Measurements from ENCODE around the gene NETO1.

DNA sequence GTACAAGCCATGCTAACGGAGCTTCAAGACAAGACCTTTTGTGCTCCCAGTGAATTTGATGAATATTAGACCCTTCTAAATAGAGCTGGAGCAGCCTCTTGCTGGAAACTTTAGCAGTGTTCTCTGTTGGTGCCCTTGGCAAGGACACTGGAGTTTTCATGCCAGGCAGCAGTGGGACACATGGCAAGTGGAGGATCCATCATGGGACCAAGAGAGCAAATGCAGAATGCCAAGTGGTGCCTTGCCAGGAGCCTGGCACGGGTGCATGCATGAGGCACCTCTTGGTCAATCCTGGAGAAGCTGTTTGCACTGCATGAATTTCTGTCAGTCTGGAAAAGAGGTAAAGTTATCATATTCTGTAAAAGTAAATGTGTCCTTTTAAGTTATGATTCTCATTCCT lies 59.1 kb downstream of the NETO1 start:
- TF ChIP-seq, protein P1, sequence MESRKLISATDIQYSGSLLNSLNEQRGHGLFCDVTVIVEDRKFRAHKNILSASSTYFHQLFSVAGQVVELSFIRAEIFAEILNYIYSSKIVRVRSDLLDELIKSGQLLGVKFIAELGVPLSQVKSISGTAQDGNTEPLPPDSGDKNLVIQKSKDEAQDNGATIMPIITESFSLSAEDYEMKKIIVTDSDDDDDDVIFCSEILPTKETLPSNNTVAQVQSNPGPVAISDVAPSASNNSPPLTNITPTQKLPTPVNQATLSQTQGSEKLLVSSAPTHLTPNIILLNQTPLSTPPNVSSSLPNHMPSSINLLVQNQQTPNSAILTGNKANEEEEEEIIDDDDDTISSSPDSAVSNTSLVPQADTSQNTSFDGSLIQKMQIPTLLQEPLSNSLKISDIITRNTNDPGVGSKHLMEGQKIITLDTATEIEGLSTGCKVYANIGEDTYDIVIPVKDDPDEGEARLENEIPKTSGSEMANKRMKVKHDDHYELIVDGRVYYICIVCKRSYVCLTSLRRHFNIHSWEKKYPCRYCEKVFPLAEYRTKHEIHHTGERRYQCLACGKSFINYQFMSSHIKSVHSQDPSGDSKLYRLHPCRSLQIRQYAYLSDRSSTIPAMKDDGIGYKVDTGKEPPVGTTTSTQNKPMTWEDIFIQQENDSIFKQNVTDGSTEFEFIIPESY (IDR thresholded peaks at IDR 0.05), result no peak
- TF ChIP-seq, protein P2, sequence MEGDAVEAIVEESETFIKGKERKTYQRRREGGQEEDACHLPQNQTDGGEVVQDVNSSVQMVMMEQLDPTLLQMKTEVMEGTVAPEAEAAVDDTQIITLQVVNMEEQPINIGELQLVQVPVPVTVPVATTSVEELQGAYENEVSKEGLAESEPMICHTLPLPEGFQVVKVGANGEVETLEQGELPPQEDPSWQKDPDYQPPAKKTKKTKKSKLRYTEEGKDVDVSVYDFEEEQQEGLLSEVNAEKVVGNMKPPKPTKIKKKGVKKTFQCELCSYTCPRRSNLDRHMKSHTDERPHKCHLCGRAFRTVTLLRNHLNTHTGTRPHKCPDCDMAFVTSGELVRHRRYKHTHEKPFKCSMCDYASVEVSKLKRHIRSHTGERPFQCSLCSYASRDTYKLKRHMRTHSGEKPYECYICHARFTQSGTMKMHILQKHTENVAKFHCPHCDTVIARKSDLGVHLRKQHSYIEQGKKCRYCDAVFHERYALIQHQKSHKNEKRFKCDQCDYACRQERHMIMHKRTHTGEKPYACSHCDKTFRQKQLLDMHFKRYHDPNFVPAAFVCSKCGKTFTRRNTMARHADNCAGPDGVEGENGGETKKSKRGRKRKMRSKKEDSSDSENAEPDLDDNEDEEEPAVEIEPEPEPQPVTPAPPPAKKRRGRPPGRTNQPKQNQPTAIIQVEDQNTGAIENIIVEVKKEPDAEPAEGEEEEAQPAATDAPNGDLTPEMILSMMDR (IDR thresholded peaks at IDR 0.05; ENCODE audit: low read depth, low read length, missing input control), result no peak
- TF ChIP-seq, protein P3, sequence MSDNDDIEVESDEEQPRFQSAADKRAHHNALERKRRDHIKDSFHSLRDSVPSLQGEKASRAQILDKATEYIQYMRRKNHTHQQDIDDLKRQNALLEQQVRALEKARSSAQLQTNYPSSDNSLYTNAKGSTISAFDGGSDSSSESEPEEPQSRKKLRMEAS (IDR thresholded peaks at IDR 0.05), result no peak
- TF ChIP-seq, protein P4, sequence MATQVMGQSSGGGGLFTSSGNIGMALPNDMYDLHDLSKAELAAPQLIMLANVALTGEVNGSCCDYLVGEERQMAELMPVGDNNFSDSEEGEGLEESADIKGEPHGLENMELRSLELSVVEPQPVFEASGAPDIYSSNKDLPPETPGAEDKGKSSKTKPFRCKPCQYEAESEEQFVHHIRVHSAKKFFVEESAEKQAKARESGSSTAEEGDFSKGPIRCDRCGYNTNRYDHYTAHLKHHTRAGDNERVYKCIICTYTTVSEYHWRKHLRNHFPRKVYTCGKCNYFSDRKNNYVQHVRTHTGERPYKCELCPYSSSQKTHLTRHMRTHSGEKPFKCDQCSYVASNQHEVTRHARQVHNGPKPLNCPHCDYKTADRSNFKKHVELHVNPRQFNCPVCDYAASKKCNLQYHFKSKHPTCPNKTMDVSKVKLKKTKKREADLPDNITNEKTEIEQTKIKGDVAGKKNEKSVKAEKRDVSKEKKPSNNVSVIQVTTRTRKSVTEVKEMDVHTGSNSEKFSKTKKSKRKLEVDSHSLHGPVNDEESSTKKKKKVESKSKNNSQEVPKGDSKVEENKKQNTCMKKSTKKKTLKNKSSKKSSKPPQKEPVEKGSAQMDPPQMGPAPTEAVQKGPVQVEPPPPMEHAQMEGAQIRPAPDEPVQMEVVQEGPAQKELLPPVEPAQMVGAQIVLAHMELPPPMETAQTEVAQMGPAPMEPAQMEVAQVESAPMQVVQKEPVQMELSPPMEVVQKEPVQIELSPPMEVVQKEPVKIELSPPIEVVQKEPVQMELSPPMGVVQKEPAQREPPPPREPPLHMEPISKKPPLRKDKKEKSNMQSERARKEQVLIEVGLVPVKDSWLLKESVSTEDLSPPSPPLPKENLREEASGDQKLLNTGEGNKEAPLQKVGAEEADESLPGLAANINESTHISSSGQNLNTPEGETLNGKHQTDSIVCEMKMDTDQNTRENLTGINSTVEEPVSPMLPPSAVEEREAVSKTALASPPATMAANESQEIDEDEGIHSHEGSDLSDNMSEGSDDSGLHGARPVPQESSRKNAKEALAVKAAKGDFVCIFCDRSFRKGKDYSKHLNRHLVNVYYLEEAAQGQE (IDR thresholded peaks at IDR 0.05), result no peak
- TF ChIP-seq TAF1 (conservative IDR thresholded peaks at IDR 0.05) (no peak), RXRA (IDR thresholded peaks at IDR 0.05) (no peak), EGR1 (IDR thresholded peaks at IDR 0.05; ENCODE audit: low read depth in 2 of 2) (no peak), YY1 (IDR thresholded peaks at IDR 0.05) (no peak), HNF4A (conservative IDR thresholded peaks at IDR 0.05) (no peak), RAD21 (IDR thresholded peaks at IDR 0.05) (no peak)
- TF ChIP-seq, protein P5, sequence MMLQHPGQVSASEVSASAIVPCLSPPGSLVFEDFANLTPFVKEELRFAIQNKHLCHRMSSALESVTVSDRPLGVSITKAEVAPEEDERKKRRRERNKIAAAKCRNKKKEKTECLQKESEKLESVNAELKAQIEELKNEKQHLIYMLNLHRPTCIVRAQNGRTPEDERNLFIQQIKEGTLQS (IDR thresholded peaks at IDR 0.05), result no peak
